Caco-2 (cell line): ENCODE measurements around the gene GALNT1. TPM values are rescaled to one million over a fixed set of nuclear protein-coding genes. Genes with fewer than 3 reads are reported as not detected.

Experiments
- BruUV-seq: library from RNA; stranded (reverse); fragments of 400-500 nt; replicated peaks from 2 replicates; lab custom pipeline; 2021; lab: Mats Ljungman, UMichigan
- CTCF ChIA-PET: fragments of 300-600 bp; sonication (Branson Sonifier 250); formaldehyde crosslinking; loops from one replicate; lab custom pipeline; 2022; ENCODE audit warnings: antibody characterized with exemption; lab: Charles Lee
- POLR2A ChIA-PET: fragments of 300-600 bp; sonication (Branson Sonifier 250); formaldehyde crosslinking; loops from one replicate; lab custom pipeline; 2022; ENCODE audit warnings: antibody characterized with exemption; lab: Charles Lee
- DNase-seq, 2 experiments: peaks; one replicate each; pipeline versions ENCODE4 v3.0.0 to v3.0.0-alpha.2; 2020 to 2022
- H3K27me3 ChIP-seq: replicated peaks from 2 replicates; pipeline ENCODE4 v1.6.0; 2011; ENCODE audit warnings: low read length; ENCODE audit not compliant: control insufficient read depth, insufficient read depth
- H3K36me3 ChIP-seq: 2 replicates; pipeline ENCODE4 v1.5.1; 2011; ENCODE audit warnings: low read length; ENCODE audit not compliant: control insufficient read depth, insufficient read depth
- H3K4me1 ChIP-seq: fragments of 250-450 bp; sonication (Bioruptor Pico); 2 replicates; pipeline ENCODE4 v1.5.1; 2020; ENCODE audit warnings: mild to moderate bottlenecking
- H3K4me3 ChIP-seq: 2 replicates; pipeline ENCODE4 v1.5.1; 2011; ENCODE audit warnings: low read depth, mild to moderate bottlenecking, control low read depth, low read length
- H3K9me3 ChIP-seq: fragments of 250-450 bp; sonication (Bioruptor Pico); 2 replicates; pipeline ENCODE4 v1.5.1; 2020; ENCODE audit warnings: mild to moderate bottlenecking, moderate library complexity
- H3K27ac Mint-ChIP-seq: one replicate; pipeline ENCODE4 v1.8.0; 2022; ENCODE audit warnings: mixed read lengths; ENCODE audit not compliant: unreplicated experiment
- H3K27me3 Mint-ChIP-seq: one replicate; pipeline ENCODE4 v1.8.0; 2022; ENCODE audit warnings: mixed read lengths; ENCODE audit not compliant: insufficient read depth, unreplicated experiment
- H3K36me3 Mint-ChIP-seq: one replicate; pipeline ENCODE4 v1.8.0; 2022; ENCODE audit warnings: mild to moderate bottlenecking, mixed read lengths; ENCODE audit not compliant: insufficient read depth, unreplicated experiment
- H3K4me1 Mint-ChIP-seq: one replicate; pipeline ENCODE4 v1.8.0; 2022; ENCODE audit warnings: low read depth, mixed read lengths; ENCODE audit not compliant: unreplicated experiment
- H3K4me3 Mint-ChIP-seq: one replicate; pipeline ENCODE4 v1.8.0; 2022; ENCODE audit warnings: mild to moderate bottlenecking, moderate library complexity, mixed read lengths; ENCODE audit not compliant: unreplicated experiment
- H3K9me3 Mint-ChIP-seq: one replicate; pipeline ENCODE4 v1.8.0; 2022; ENCODE audit warnings: mixed read lengths; ENCODE audit not compliant: unreplicated experiment
- intact Hi-C: fragments of 100-400 bp; cut with micrococcal nuclease; formaldehyde crosslinking; loops from one replicate; pipeline ENCODE4 v1.10.0; 2022; ENCODE audit not compliant: unreplicated experiment
- total RNA-seq: library from RNA; stranded (reverse); gene quantifications from 2 replicates; pipeline ENCODE4 v1.2.3, GENCODE V29; 2022
- TF ChIP-seq, protein P1 (sequence below), 2 experiments: fragments of 200-600 bp in 1 of 2; IDR thresholded peaks; 1 replicate in 1 of 2; 2 replicates in 1 of 2; pipeline versions ENCODE4 v1.5.1 to v1.8.0; 2011 to 2022; ENCODE audit warnings: antibody characterized with exemption in 1 of 2, control low read depth in 1 of 2, inconsistent platforms in 1 of 2, low read depth in 1 of 2, low read length in 1 of 2, mild to moderate bottlenecking in 1 of 2, moderate library complexity in 1 of 2; ENCODE audit not compliant: insufficient read depth in 1 of 2, severe bottlenecking in 1 of 2, unreplicated experiment in 1 of 2

GALNT1 gene
- total RNA-seq, 1 experiment from 2014 or later = 53.6 TPM

- Histone ChIP-seq H3K36me3 (no peaks in the 10 kb centered on the region), H3K4me1 (no peaks in the 10 kb centered on the region), H3K9me3 (no peaks in the 10 kb centered on the region), H3K4me3 (no peak overlapping the region), H3K27me3 (no peaks in the 10 kb centered on the region)
- Mint-ChIP-seq H3K27ac (no peak overlapping the region), H3K27me3 (no peaks in the 10 kb centered on the region), H3K4me1 (no peaks in the 10 kb centered on the region), H3K4me3 (no peak overlapping the region), H3K9me3 (no peaks in the 10 kb centered on the region), H3K36me3 (no peaks in the 10 kb centered on the region)
- intact Hi-C loops = no loop called here
- ChIA-PET POLR2A (no interaction called here), CTCF (no interaction called here)
- TF ChIP-seq, protein P1, sequence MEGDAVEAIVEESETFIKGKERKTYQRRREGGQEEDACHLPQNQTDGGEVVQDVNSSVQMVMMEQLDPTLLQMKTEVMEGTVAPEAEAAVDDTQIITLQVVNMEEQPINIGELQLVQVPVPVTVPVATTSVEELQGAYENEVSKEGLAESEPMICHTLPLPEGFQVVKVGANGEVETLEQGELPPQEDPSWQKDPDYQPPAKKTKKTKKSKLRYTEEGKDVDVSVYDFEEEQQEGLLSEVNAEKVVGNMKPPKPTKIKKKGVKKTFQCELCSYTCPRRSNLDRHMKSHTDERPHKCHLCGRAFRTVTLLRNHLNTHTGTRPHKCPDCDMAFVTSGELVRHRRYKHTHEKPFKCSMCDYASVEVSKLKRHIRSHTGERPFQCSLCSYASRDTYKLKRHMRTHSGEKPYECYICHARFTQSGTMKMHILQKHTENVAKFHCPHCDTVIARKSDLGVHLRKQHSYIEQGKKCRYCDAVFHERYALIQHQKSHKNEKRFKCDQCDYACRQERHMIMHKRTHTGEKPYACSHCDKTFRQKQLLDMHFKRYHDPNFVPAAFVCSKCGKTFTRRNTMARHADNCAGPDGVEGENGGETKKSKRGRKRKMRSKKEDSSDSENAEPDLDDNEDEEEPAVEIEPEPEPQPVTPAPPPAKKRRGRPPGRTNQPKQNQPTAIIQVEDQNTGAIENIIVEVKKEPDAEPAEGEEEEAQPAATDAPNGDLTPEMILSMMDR (IDR thresholded peaks at IDR 0.05; ENCODE audit: insufficient read depth in 1 of 2, low read depth in 1 of 2, low read length in 1 of 2, severe bottlenecking in 1 of 2, unreplicated experiment in 1 of 2) = no peak
- BruUV-seq = no TSS peak
- no peak for DNase-seq
Observed at GRCh38 chr18:35577045-35577848, 4.3 kb upstream of the GALNT1 start.

GRCh38 chr18:35578481-35578880 is 3.1 kb upstream of the GALNT1 start:
- Histone ChIP-seq H3K4me3 (no peak overlapping the region), H3K4me1 (peaks cover 4% of the 10 kb centered on the region), H3K9me3 (no peaks in the 10 kb centered on the region), H3K36me3 (no peaks in the 10 kb centered on the region), H3K27me3 (no peaks in the 10 kb centered on the region)
- Mint-ChIP-seq H3K9me3 (no peaks in the 10 kb centered on the region), H3K36me3 (no peaks in the 10 kb centered on the region), H3K27me3 (no peaks in the 10 kb centered on the region), H3K4me3 (no peak overlapping the region), H3K4me1 (no peaks in the 10 kb centered on the region), H3K27ac (no peak overlapping the region)
- BruUV-seq = no TSS peak
- no peak for DNase-seq
- CTCF ChIA-PET = no interaction called here
- TF ChIP-seq, protein P1 (IDR thresholded peaks at IDR 0.05; ENCODE audit: insufficient read depth in 1 of 2, low read depth in 1 of 2, low read length in 1 of 2, severe bottlenecking in 1 of 2, unreplicated experiment in 1 of 2) = no peak
- POLR2A ChIA-PET = no interaction called here
- intact Hi-C loops = no loop called here

DNA sequence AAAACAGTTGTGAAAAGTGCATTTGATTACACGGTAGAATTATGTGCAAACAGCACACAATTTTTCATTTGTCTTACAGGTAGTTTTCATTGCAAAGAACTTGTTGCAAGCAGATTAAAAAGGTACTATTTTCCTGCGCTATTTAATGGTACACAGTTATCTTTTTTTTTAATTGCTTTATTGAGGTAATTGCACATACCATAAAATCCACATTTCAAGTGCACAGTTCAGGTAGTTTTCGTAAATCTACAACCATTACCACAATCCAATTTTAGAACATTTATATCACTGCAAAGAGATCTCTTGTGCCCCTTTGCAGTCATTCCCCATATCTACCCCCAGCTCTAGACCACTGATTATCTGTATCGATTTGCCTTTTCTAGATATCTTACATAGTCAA is 2.6 kb upstream of the GALNT1 start:
- Histone ChIP-seq H3K4me1 (peaks cover 4% of the 10 kb centered on the region), H3K27me3 (no peaks in the 10 kb centered on the region), H3K36me3 (no peaks in the 10 kb centered on the region), H3K9me3 (no peaks in the 10 kb centered on the region), H3K4me3 (no peak overlapping the region)
- peaks cover 2% of the 10 kb centered on the region for H3K9me3 Mint-ChIP-seq
- TF ChIP-seq, protein P1 (IDR thresholded peaks at IDR 0.05; ENCODE audit: insufficient read depth in 1 of 2, low read depth in 1 of 2, low read length in 1 of 2, severe bottlenecking in 1 of 2, unreplicated experiment in 1 of 2) = no peak
- no peaks in the 10 kb centered on the region for H3K27me3 Mint-ChIP-seq
- no peaks in the 10 kb centered on the region for H3K4me1 Mint-ChIP-seq
- POLR2A ChIA-PET = no interaction called here
- no peak overlapping the region for H3K4me3 Mint-ChIP-seq
- no peaks in the 10 kb centered on the region for H3K36me3 Mint-ChIP-seq
- no TSS peak for BruUV-seq
- no peak overlapping the region for H3K27ac Mint-ChIP-seq
- intact Hi-C loops = no loop called here
- no peak for DNase-seq
- CTCF ChIA-PET = no interaction called here
